Esophagus muscularis mucosa (tissue), 4 donors: ENCODE results near the gene OSBPL7. TPM values are rescaled to one million over a fixed set of nuclear protein-coding genes. Genes with fewer than 3 reads are reported as not detected.

ENCODE experiments used
- DNase-seq: peaks from one replicate; pipeline ENCODE4 v3.0.0-alpha.2; 2017; ENCODE audit errors: extremely low spot score
- H3K27ac ChIP-seq, 4 donors: fragments of 200-600 bp; sonication (generic); replicated peaks in 1 of 4; 1 replicate in 3 of 4; 2 replicates in 1 of 4; pipeline ENCODE4 v1.5.1; 2016 to 2019; ENCODE audit warnings: mild to moderate bottlenecking in 1 of 4
- H3K27me3 ChIP-seq, 4 donors: fragments of 200-600 bp; sonication (generic); one replicate each; pipeline versions ENCODE4 v1.5.1 to v1.6.0; 2016 to 2019
- H3K36me3 ChIP-seq, 4 donors: fragments of 200-600 bp; sonication (generic); one replicate each; pipeline ENCODE4 v1.5.1; 2016 to 2019
- H3K4me1 ChIP-seq, 4 donors: fragments of 200-600 bp; sonication (generic); one replicate each; pipeline ENCODE4 v1.5.1; 2016 to 2019
- H3K4me3 ChIP-seq, 4 donors: fragments of 200-600 bp; sonication (generic); 1 replicate in 2 of 4; 2 replicates in 2 of 4; pipeline ENCODE4 v1.5.1; 2016 to 2019; ENCODE audit warnings: mild to moderate bottlenecking in 4 of 4, moderate library complexity in 1 of 4
- H3K9me3 ChIP-seq, 4 donors: fragments of 200-600 bp; sonication (generic); 1 replicate in 3 of 4; 2 replicates in 1 of 4; pipeline ENCODE4 v1.5.1; 2016 to 2019
- EP300 ChIP-seq: sonication (generic); formaldehyde crosslinking; IDR thresholded peaks from one replicate; pipeline ENCODE4 v1.6.1; 2017; ENCODE audit warnings: antibody characterized with exemption
- POLR2A ChIP-seq: fragments of 450-650 bp; IDR thresholded peaks from one replicate; pipeline ENCODE4 v1.6.1; 2017; ENCODE audit warnings: antibody characterized with exemption, moderate library complexity, mild to moderate bottlenecking, low read depth
- POLR2AphosphoS5 ChIP-seq, 2 donors: sonication (generic); formaldehyde crosslinking; IDR thresholded peaks; one replicate each; pipeline ENCODE4 v1.6.1; 2017; ENCODE audit warnings: antibody characterized with exemption in 2 of 2
- WGBS: methylation state at CpG from one replicate; pipeline ENCODE4 v1.1.5; 2018; 5-methylcytosine and 5-hydroxymethylcytosine counted together
- intact Hi-C: fragments of 100-400 bp; cut with DNase I; formaldehyde crosslinking; loops from one replicate; pipeline ENCODE4 v1.15.1; 2023
- total RNA-seq, 4 donors: library from RNA; depleted of rRNA; stranded (reverse); fragments of >200 nt; gene quantifications; one replicate each; pipeline versions ENCODE4 v1.1.0 to v1.2.1, GENCODE V29; 2016
- TF ChIP-seq, protein P1 (sequence below), 3 experiments: fragments of 200-600 bp in 2 of 3; fragments of 450-650 bp in 1 of 3; sonication (generic) in 2 of 3; IDR thresholded peaks; one replicate each; pipeline ENCODE4 v1.5.1; 2017 to 2019; ENCODE audit warnings: antibody characterized with exemption in 3 of 3, mild to moderate bottlenecking in 2 of 3, moderate library complexity in 1 of 3

OSBPL7 gene
- total RNA-seq, 4 donors from 2014 or later: 2.0 to 8.4 (median 4.7) TPM

DNA sequence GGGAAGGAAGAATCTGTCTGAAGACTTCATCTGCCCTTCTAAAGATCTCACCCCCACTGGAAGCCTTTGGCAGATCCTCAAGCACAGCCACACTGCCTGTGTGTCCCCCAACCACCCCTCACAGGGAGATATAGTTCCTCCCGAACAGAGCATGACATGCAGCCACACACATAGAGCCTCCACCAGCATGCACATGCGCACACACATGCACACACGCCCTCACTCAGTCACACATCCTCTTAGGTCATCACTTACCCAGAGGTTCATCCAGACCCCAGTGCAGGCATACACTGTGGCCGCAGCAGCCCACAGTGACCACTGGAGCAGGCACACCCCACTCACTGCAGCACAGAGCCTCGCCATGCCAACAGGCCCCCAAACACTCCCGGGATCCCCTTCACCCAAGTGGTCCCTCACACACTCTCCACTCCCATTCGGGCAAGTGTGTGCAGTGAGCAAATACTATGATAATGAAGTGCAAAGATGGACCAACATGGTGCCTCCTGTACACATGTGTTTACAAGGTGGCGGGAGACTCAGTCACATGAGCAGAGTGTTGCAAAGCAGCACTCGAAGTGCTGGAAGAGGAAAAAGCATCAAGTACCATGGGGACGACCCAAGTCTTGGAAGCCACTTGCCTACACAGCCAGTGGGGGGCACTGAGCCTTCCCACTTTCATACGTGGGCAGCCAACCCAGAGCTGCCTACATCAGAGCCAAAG lies 46.4 kb upstream of the OSBPL7 start:
- H3K9me3 ChIP-seq: no peaks in the 10 kb centered on the region
- no peak overlapping the region for H3K27ac ChIP-seq
- intact Hi-C loops: no loop called here
- peaks cover 5 to 9% (median 7%) of the 10 kb centered on the region in 4 donors for H3K4me1 ChIP-seq
- no peak for TF ChIP-seq POLR2AphosphoS5 (IDR thresholded peaks at IDR 0.05)
- TF ChIP-seq, protein P1, sequence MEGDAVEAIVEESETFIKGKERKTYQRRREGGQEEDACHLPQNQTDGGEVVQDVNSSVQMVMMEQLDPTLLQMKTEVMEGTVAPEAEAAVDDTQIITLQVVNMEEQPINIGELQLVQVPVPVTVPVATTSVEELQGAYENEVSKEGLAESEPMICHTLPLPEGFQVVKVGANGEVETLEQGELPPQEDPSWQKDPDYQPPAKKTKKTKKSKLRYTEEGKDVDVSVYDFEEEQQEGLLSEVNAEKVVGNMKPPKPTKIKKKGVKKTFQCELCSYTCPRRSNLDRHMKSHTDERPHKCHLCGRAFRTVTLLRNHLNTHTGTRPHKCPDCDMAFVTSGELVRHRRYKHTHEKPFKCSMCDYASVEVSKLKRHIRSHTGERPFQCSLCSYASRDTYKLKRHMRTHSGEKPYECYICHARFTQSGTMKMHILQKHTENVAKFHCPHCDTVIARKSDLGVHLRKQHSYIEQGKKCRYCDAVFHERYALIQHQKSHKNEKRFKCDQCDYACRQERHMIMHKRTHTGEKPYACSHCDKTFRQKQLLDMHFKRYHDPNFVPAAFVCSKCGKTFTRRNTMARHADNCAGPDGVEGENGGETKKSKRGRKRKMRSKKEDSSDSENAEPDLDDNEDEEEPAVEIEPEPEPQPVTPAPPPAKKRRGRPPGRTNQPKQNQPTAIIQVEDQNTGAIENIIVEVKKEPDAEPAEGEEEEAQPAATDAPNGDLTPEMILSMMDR (IDR thresholded peaks at IDR 0.05): no peak
- no peak for TF ChIP-seq EP300
- no peak for TF ChIP-seq POLR2A
- H3K4me3 ChIP-seq: no peak overlapping the region
- DNase-seq: no peak
- no peaks in the 10 kb centered on the region for H3K36me3 ChIP-seq
- H3K27me3 ChIP-seq: peaks cover 0 to 84% (median 18%) of the 10 kb centered on the region in 4 donors
- 84% methylated on average over 11 of the region's 11 CpGs for WGBS

GRCh38 chr17:47866941-47867340 lies 45.3 kb upstream of the OSBPL7 start:
- H3K4me1 ChIP-seq: no peaks in the 10 kb centered on the region
- intact Hi-C loops: no loop called here
- no peak for DNase-seq
- H3K36me3 ChIP-seq: no peaks in the 10 kb centered on the region
- H3K9me3 ChIP-seq: no peaks in the 10 kb centered on the region
- no peak overlapping the region for H3K4me3 ChIP-seq
- 77% methylated on average over 18 of the region's 20 CpGs for WGBS
- peaks cover 0 to 74% (median 9%) of the 10 kb centered on the region in 4 donors for H3K27me3 ChIP-seq
- H3K27ac ChIP-seq: no peak overlapping the region
- no peak for TF ChIP-seq POLR2AphosphoS5 (IDR thresholded peaks at IDR 0.05)
- TF ChIP-seq POLR2A: no peak
- TF ChIP-seq EP300: no peak
- TF ChIP-seq, protein P1 (IDR thresholded peaks at IDR 0.05): no peak

DNA sequence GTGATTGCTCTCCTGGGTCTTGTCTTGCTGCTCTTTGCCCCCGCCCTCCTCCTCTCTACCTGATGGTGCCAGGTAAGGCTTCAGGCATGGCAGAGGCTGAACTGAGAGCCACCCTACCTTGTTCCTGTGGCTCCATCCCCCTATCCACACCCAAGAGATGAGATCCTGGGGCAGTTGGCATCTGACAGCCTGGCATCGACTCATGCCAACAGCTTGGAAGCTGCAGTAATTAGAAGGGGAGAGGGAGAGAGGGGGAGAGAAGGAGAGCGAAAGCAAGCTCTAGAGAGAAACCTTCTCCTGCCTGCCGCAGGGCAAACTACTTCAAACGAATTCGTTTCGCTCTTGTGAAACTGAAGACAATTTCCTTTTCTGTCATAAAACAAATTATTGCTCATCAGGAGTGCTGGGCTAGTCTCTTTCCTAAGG lies 43.2 kb upstream of the OSBPL7 start:
- 61% methylated on average over 7 of the region's 7 CpGs for WGBS
- intact Hi-C loops: no loop called here
- DNase-seq: no peak
- H3K4me1 ChIP-seq: no peaks in the 10 kb centered on the region
- no peak overlapping the region for H3K27ac ChIP-seq
- no peaks in the 10 kb centered on the region for H3K9me3 ChIP-seq
- peaks cover 0 to 68% (median 2%) of the 10 kb centered on the region in 4 donors for H3K27me3 ChIP-seq
- H3K36me3 ChIP-seq: no peaks in the 10 kb centered on the region
- H3K4me3 ChIP-seq: no peak overlapping the region
- no peak for TF ChIP-seq EP300

- no peak overlapping the region for H3K27ac ChIP-seq
- intact Hi-C loops: no loop called here
- H3K9me3 ChIP-seq: no peaks in the 10 kb centered on the region
- H3K27me3 ChIP-seq: peaks cover 0 to 67% (median 7%) of the 10 kb centered on the region in 4 donors
- no peak overlapping the region for H3K4me3 ChIP-seq
- TF ChIP-seq, protein P1 (IDR thresholded peaks at IDR 0.05): no peak
- TF ChIP-seq POLR2AphosphoS5 (IDR thresholded peaks at IDR 0.05) (no peak), EP300 (no peak), POLR2A (no peak)
- DNase-seq: no peak
- H3K36me3 ChIP-seq: no peaks in the 10 kb centered on the region
- 59% methylated on average over 7 of the region's 7 CpGs for WGBS
- H3K4me1 ChIP-seq: no peaks in the 10 kb centered on the region
Observed at GRCh38 chr17:47862621-47863440, 41.2 kb upstream of the OSBPL7 start.

- intact Hi-C loops: no loop called here
- H3K27me3 ChIP-seq: peaks cover 0 to 67% (median 22%) of the 10 kb centered on the region in 4 donors
- no peak overlapping the region for H3K4me3 ChIP-seq
- no peak overlapping the region for H3K27ac ChIP-seq
- no peaks in the 10 kb centered on the region for H3K4me1 ChIP-seq
- H3K9me3 ChIP-seq: no peaks in the 10 kb centered on the region
- TF ChIP-seq, protein P1 (IDR thresholded peaks at IDR 0.05): no peak
- TF ChIP-seq EP300 (no peak), POLR2A (no peak), POLR2AphosphoS5 (IDR thresholded peaks at IDR 0.05) (no peak)
- WGBS: 86% methylated on average over 5 of the region's 5 CpGs
- DNase-seq: no peak
- H3K36me3 ChIP-seq: no peaks in the 10 kb centered on the region
Observed at GRCh38 chr17:47860386-47860785, 38.8 kb upstream of the OSBPL7 start.
